GM21360 (cell line): Measurements from ENCODE around the gene EXOSC10.
"Not testable (repeated sequence)": the region's sequence is repeated elsewhere in the genome, so short reads cannot be mapped to it uniquely, and the experiment has no call there.

ENCODE experiments used
- ATAC-seq: cut with Tn5 transposase; IDR thresholded peaks from one replicate; pipeline ENCODE4 v1.9.1; 2021; ENCODE audit warnings: mild to moderate bottlenecking, moderate library complexity; ENCODE audit not compliant: unreplicated experiment

Gene EXOSC10

GRCh38 chr1:11019971-11020370 is 79.7 kb downstream of the EXOSC10 start:
- ATAC-seq: no peak

- ATAC-seq: not testable (repeated sequence)
These were observed 80.3 kb downstream of the EXOSC10 start for GRCh38 chr1:11019358-11019757.
